Keratinocyte (primary cell): ENCODE data around the gene DAB1.

ENCODE experiments used
- EZH2 ChIP-seq: IDR thresholded peaks from one replicate; pipeline ENCODE4 v1.6.1; 2012; ENCODE audit warnings: inconsistent platforms, mild to moderate bottlenecking, low read length, moderate library complexity
- TF ChIP-seq, protein P1 (sequence below), 3 experiments: IDR thresholded peaks in 1 of 3; conservative IDR thresholded peaks in 1 of 3; optimal IDR thresholded peaks in 1 of 3; 2 replicates in 2 of 3; 3 replicates in 1 of 3; pipeline versions ENCODE3 to v1.5.1; 2011; ENCODE audit warnings: low read length in 3 of 3, mild to moderate bottlenecking in 3 of 3, moderate library complexity in 2 of 3, control low read depth in 1 of 3, inconsistent platforms in 1 of 3; ENCODE audit not compliant: insufficient read depth in 2 of 3; ENCODE audit errors: extremely low read depth in 1 of 3

DNA sequence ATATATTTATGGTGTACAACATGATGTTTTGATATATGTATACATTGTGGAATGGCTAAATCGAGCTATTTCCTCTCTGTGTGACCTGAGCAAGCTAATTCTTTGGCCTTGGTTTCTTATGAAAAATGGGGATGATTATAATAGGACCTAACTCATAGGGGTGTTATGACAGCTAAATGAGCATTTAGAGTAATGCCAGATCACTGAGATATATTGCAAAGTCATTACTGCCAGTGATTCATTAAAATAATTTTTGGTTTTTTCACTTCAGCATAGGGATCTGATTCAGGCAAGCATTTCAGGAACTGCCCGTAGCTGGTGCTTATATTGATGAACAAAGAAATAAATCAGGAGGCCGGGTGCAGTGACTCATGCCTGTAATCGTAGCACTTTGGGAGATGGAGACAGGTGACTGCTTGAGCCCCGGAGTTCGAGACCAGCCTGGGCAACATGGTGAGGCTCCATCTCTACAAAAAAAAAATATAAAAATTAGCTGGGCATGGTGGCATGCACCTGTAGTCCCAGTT is 30.7 kb downstream of the DAB1 start:
- TF ChIP-seq, protein P1, sequence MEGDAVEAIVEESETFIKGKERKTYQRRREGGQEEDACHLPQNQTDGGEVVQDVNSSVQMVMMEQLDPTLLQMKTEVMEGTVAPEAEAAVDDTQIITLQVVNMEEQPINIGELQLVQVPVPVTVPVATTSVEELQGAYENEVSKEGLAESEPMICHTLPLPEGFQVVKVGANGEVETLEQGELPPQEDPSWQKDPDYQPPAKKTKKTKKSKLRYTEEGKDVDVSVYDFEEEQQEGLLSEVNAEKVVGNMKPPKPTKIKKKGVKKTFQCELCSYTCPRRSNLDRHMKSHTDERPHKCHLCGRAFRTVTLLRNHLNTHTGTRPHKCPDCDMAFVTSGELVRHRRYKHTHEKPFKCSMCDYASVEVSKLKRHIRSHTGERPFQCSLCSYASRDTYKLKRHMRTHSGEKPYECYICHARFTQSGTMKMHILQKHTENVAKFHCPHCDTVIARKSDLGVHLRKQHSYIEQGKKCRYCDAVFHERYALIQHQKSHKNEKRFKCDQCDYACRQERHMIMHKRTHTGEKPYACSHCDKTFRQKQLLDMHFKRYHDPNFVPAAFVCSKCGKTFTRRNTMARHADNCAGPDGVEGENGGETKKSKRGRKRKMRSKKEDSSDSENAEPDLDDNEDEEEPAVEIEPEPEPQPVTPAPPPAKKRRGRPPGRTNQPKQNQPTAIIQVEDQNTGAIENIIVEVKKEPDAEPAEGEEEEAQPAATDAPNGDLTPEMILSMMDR (optimal IDR thresholded peaks at IDR 0.05 in 1 of 3, IDR thresholded peaks at IDR 0.05 in 1 of 3, conservative IDR thresholded peaks at IDR 0.05 in 1 of 3; ENCODE audit: extremely low read depth in 1 of 3, insufficient read depth in 2 of 3, low read length in 3 of 3) = no peak
- TF ChIP-seq EZH2 = no peak
